ENCODE measurements around the gene ZDHHC12. TPM values are rescaled to one million over a fixed set of nuclear protein-coding genes. Genes with fewer than 3 reads are reported as not detected.

ZDHHC12 gene
- total and polyA plus RNA-seq, 8 donors: 3.5 to 116 (median 58.8) TPM

DNA sequence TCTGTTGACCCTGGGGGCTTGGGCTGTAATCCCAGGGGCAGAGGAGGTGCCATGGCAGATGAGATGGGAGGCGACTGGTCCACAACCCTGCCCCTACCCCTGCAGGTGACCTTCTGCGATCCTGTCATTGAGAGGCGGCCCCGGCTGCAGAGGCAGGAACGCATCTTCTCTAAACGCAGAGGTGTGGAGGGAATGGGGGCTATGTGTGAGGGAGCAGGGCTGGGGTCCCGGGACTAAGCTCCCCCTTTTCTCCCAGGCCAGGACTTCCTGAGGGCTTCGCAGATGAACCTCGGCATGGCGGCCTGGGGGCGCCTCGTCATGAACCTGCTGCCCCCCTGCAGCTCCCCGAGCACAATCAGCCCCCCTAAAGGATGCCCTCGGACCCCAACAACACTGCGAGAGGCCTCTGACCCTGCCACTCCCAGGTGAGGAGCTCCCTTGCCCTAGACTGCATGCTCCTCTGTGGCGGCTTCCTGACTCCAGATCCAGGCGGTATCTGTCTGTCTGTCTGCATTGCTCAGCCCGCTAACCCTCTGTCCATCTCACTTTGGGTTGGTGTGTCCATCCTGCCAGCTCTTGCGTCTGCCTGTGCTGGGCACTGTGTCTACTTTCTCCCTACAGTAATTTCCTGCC, 9.9 kb downstream of the ZDHHC12 start:
- WGBS, 5 donors: 92 to 97% (median 93%) methylated on average over 15 to 19 of the region's 19 CpGs
- peaks cover 0 to 1% (median 0%) of the 10 kb centered on the region in 4 donors for H3K4me1 ChIP-seq
- no peak for DNase-seq

DNA sequence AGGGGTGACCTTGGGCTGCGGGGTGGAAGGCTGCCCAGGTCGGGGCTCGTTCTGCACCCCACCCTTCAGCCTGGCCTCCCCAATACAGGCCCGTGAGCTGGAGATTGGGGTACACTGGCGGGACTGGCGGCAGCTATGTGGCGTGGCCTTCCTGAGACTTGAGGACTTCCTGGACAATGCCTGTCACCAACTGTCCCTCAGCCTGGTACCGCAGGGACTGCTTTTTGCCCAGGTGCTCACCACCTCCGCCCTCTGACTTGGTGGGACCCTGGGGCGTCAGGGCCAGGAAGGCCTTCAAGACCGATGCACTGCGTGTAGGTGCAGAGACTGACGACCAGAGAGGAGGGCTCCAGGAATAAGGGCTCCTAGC, 10.5 kb downstream of the ZDHHC12 start:
- Histone ChIP-seq H3K4me1 (no peaks in the 10 kb centered on the region), H3K27me3 (no peaks in the 10 kb centered on the region), H3K36me3 (peaks cover 0 to 28% (median 17%) of the 10 kb centered on the region in 4 donors), H3K9me3 (no peaks in the 10 kb centered on the region), H3K4me3 (no peak overlapping the region), H3K27ac (no peak overlapping the region)
- intact Hi-C loops (cut with DNase I; ENCODE audit: low total_unique reads): no loop called here
- no peak for DNase-seq
- TF ChIP-seq EP300 (IDR thresholded peaks at IDR 0.05) (no peak), POLR2A (IDR thresholded peaks at IDR 0.05) (no peak), POLR2AphosphoS5 (IDR thresholded peaks at IDR 0.05) (no peak)
- TF ChIP-seq, protein P1, sequence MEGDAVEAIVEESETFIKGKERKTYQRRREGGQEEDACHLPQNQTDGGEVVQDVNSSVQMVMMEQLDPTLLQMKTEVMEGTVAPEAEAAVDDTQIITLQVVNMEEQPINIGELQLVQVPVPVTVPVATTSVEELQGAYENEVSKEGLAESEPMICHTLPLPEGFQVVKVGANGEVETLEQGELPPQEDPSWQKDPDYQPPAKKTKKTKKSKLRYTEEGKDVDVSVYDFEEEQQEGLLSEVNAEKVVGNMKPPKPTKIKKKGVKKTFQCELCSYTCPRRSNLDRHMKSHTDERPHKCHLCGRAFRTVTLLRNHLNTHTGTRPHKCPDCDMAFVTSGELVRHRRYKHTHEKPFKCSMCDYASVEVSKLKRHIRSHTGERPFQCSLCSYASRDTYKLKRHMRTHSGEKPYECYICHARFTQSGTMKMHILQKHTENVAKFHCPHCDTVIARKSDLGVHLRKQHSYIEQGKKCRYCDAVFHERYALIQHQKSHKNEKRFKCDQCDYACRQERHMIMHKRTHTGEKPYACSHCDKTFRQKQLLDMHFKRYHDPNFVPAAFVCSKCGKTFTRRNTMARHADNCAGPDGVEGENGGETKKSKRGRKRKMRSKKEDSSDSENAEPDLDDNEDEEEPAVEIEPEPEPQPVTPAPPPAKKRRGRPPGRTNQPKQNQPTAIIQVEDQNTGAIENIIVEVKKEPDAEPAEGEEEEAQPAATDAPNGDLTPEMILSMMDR (IDR thresholded peaks at IDR 0.05): no peak
- 89 to 94% (median 93%) methylated on average over 6 to 13 of the region's 13 CpGs for WGBS, 5 donors

More for the DNA sequence above, 9.9 kb downstream of the ZDHHC12 start:
- Histone ChIP-seq H3K9me3 (no peaks in the 10 kb centered on the region), H3K4me3 (no peak overlapping the region), H3K36me3 (peaks cover 0 to 28% (median 17%) of the 10 kb centered on the region in 4 donors), H3K27me3 (no peaks in the 10 kb centered on the region), H3K27ac (no peak overlapping the region)
- intact Hi-C loops (cut with DNase I; ENCODE audit: low total_unique reads): no loop called here
- TF ChIP-seq, protein P1 (IDR thresholded peaks at IDR 0.05): no peak
- TF ChIP-seq POLR2AphosphoS5 (IDR thresholded peaks at IDR 0.05) (no peak), POLR2A (IDR thresholded peaks at IDR 0.05) (no peak), EP300 (IDR thresholded peaks at IDR 0.05) (no peak)

DNA sequence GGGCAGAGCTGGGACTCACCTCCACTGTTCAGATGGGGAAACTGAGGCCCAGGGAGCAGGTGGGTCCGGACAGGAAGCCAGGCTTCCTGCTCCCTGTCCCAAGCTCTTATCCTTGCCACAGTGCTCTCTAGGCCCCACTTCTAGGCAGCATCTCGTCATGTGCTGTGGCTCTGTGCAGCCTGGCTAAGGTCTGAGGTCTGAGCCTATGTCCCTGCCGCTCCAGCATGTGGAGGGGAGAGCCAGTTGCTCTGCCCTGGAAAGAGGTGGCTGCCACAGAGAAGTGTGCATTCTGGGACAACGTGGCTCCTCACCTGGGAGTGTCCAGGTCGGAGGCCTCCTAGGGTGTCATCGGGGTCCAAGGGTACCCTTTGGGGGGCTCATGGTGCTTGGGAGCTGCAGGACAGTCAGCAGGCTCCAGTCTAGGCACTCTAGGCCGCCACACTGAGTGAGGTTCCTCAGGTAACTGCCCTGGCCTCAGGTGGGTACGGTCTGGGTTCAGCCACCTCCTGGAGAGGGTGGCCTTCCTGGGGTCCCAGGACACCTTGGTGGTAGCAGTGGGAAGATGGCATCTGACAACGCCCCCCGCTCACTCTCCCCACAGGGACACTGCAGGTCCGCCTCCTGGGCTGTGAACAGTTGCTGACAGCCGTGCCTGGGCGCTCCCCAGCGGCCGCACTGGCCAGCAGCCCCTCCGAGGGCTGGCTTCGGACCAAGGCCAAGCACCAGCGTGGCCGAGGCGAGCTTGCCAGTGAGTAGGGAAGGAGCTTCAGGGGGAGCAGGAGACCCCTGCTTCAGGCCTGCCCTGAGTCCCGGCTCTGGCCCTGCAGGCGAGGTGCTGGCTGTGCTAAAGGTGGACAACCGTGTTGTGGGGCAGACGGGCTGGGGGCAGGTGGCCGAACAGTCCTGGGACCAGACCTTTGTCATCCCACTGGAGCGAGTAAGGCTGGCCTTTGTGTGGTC, 11.2 kb downstream of the ZDHHC12 start:
- intact Hi-C loops (cut with DNase I; ENCODE audit: low total_unique reads): no loop called here
- 93 to 95% (median 94%) methylated on average over 12 to 26 of the region's 26 CpGs for WGBS, 5 donors
- peaks cover 0 to 28% (median 17%) of the 10 kb centered on the region in 4 donors for H3K36me3 ChIP-seq
- H3K27me3 ChIP-seq: no peaks in the 10 kb centered on the region
- no peaks in the 10 kb centered on the region for H3K4me1 ChIP-seq
- no peak overlapping the region for H3K4me3 ChIP-seq
- no peak for DNase-seq
- H3K27ac ChIP-seq: no peak overlapping the region
- TF ChIP-seq EP300 (IDR thresholded peaks at IDR 0.05) (no peak), POLR2AphosphoS5 (IDR thresholded peaks at IDR 0.05) (no peak), POLR2A (IDR thresholded peaks at IDR 0.05) (no peak)
- TF ChIP-seq, protein P1 (IDR thresholded peaks at IDR 0.05): no peak
- no peaks in the 10 kb centered on the region for H3K9me3 ChIP-seq

DNA sequence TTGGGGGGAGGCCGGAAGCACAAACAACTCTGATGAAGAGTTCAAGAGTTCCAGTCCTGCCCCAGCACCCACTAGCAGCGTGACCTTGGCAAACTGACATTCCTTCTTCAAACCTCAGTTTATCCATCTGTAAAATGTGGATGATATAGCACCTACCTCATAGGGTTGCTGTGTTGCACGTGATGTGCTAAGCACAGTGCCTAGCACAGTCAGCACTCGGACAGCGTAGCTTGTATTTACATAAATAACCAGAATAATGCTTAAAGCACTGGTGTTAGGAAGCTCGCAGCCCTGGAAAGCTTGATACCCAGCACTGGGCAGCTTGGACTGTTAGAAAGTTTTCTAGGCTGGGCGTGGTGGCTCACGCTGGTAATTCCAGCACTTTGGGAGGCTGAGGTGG, 16.5 kb downstream of the ZDHHC12 start:
- no peak for TF ChIP-seq EP300 (IDR thresholded peaks at IDR 0.05)
- TF ChIP-seq POLR2A (IDR thresholded peaks at IDR 0.05): no peak
- TF ChIP-seq, protein P1 (IDR thresholded peaks at IDR 0.05): no peak
- TF ChIP-seq POLR2AphosphoS5 (IDR thresholded peaks at IDR 0.05): no peak
- WGBS, 5 donors: 93 to 98% (median 95%) methylated on average over 8 of the region's 8 CpGs
- Histone ChIP-seq H3K9me3 (no peaks in the 10 kb centered on the region), H3K4me3 (no peak overlapping the region), H3K36me3 (peaks cover 0 to 13% (median 2%) of the 10 kb centered on the region in 4 donors), H3K27ac (no peak overlapping the region), H3K4me1 (peaks cover 12 to 17% (median 14%) of the 10 kb centered on the region in 4 donors), H3K27me3 (no peaks in the 10 kb centered on the region)
- no peak for DNase-seq
- intact Hi-C loops (cut with DNase I; ENCODE audit: low total_unique reads): no loop called here
